SIG-M5 (cell line): ENCODE results near the gene SNX6.
A peak's percentile ranks its signal among the peaks of the same experiment; 100 is the strongest.
"Not testable (repeated sequence)": the region's sequence is repeated elsewhere in the genome, so short reads cannot be mapped to it uniquely, and the experiment has no call there.

Source experiments
- DNase-seq: peaks from one replicate; lab custom pipeline; 2025; lab: John Stamatoyannopoulos, UW

The SNX6 gene

GRCh38 chr14:34634360-34634771, 4.4 kb upstream of the SNX6 start:
- not testable (repeated sequence) for DNase-seq

- no peak for DNase-seq
These were observed 3.8 kb upstream of the SNX6 start for GRCh38 chr14:34633742-34634141.

DNA sequence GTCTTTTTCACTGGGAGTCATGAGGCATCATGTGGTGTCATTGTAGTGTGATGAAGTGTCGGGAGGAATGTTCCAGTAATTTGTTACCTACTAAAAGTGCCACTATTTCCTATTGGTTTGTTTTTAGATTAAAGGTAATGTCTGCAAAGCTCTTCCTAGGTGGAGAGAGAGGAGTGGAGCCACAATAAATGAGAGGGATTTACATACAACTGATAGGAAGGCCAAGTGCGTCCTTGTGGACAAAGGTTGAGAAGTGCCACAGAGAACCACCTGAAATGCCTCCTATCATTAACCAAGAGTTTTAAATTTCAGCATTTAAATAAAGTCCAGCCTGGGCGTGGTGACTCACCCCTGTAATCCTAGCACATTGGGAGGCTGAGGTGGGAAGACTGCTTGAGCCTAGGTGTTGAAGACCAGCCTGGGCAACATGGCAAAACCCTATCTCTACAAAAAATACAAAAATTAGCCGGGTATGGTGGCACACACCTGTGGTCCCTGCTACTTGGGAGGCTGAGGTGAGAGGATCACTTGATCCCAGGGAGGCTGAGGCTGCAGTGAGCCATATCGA, 2.5 kb upstream of the SNX6 start:
- DNase-seq = no peak

GRCh38 chr14:34629344-34629656, 648 bp downstream of the SNX6 start:
- DNase-seq = no peak

- DNase-seq = no peak
These were observed 1.2 kb downstream of the SNX6 start for GRCh38 chr14:34628681-34629135.

GRCh38 chr14:34623506-34623905, 6.4 kb downstream of the SNX6 start:
- no peak for DNase-seq

DNA sequence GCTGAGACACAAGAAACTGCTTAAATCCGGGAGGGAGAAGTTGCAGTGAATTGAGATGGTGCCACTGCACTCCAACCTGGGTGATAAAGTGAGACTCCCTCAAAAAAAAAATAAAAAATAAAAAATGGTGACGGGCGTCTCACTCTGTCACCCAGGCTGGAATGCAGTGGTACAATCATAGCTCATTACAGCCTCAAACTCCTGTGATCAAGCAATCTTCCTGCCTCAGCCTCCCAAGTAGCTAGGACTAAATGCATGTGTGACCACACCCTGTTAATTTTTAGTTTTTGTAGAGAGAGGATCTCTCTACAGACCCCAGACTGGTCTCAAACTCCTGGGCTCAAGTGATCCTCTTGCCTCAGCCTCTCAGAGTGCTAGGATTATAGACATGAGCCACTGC, 9.1 kb downstream of the SNX6 start:
- no peak for DNase-seq

- no peak for DNase-seq
These were observed 9.8 kb downstream of the SNX6 start for GRCh38 chr14:34620115-34620514.

- no peak for DNase-seq
These were observed 10.5 kb downstream of the SNX6 start for GRCh38 chr14:34619471-34619870.

DNA sequence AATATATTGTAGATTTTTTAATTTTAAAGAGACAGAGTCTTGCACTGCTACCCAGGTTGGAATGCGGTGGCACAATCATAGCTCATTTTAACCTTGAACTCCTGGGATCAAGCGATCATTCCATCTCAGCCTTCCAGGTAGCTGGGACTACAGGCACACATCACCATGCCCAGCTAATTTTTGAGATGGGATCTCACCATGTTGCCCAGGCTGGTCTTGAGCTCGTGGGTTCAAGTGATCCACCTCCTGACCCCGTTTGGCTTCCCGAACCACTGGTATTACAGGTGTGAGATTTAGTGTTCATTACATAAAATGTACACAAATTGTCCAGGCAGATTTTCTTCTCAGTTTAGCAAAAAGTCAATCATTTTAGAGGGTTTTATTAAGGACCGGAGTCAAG, 13.6 kb downstream of the SNX6 start:
- no peak for DNase-seq

DNA sequence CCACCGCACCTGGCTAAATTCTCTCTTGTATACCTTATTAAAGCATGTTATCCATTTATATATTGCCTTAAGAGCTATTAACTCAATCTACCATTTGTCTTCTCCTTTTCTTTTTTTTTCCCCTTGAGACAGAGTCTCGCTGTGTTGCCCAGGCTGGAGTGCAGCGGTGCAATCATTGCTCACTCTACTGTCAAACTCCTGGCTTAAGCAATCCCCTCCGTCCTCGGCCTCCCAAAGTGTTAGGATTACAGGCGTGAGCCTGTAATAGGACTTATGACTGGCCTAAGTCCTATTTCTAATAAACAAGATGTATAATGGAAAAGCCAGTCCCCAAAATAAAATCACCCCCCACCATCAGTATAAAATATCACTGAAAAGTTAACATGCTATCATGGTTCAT, 14.4 kb downstream of the SNX6 start:
- no peak for DNase-seq

- no peak for DNase-seq
These were observed 15.3 kb downstream of the SNX6 start for GRCh38 chr14:34614638-34615037.

GRCh38 chr14:34610101-34610500, 19.8 kb downstream of the SNX6 start:
- no peak for DNase-seq

- DNase-seq = no peak
These were observed 24.5 kb downstream of the SNX6 start for GRCh38 chr14:34605461-34605860.

- DNase-seq = peak; percentile 2
These were observed 25.0 kb downstream of the SNX6 start for GRCh38 chr14:34604995-34605394.

DNA sequence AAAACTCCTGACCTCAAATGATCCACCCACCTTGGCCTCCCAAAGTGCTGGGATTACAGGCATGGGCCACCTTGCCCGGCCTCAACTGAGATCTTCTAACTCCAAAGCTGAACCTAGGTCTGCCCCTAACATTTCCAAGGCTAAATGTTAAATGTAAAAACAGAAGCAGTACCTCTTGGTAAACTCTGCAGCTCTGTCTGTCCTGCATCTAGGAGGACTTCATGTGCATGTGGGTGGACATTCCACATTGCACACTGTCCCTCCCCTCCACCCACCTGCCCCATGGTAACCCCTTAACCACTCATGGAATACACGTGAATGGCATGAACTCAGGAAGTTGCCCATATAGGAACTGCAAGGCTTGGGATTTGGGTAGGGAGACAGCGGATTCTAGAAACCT, 33.1 kb downstream of the SNX6 start:
- no peak for DNase-seq

GRCh38 chr14:34593740-34594375, 36.1 kb downstream of the SNX6 start:
- no peak for DNase-seq

- DNase-seq = no peak
These were observed 37.3 kb downstream of the SNX6 start for GRCh38 chr14:34592623-34593022.

- no peak for DNase-seq
These were observed 46.4 kb downstream of the SNX6 start for GRCh38 chr14:34583525-34583924.

DNA sequence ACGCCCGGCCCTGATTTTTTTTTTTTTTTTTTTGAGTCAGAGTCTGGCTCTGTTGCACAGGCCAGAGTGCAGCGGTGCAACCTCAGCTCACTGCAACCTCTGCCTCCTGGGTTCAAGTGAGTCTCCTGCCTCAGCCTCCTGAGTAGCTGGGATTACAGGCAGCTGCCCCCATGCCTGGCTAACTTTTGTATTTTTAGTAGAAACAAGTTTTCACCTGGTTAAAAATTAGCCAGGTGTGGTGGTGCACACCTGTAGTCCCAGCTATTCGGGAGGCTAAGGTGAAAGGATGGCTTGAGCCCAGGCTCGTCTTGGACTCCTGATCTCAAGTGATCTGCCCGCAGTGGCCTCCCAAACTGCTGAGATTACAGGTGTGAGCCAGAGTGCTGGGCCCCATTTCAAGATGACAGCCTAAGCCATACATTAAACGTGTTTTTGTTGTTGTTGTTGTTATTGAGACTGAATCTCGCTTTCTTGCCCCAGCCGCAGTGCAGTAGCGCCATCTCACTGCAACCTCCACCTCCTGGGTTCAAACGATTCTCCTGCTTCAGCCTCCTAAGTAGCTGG, 47.7 kb downstream of the SNX6 start:
- DNase-seq = no peak

DNA sequence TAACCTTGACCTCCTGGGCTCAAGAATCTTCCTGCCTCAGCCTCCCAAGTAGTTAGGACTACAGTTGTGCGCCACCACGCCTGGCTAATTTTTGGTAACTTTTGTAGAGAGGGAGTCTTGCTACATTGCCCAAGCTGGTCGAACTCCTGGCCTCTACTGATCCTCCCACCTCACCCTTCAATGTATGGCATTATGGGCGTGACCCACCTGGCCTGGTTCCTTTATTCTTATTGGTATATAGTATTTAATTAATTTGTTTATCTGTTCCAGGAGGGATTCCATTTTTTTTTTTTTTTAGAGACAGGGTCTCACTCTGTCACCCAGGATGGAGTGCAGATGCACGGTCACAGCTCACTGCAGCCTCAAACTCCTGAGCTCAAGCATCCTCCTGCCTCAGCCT, 49.6 kb downstream of the SNX6 start:
- no peak for DNase-seq

DNA sequence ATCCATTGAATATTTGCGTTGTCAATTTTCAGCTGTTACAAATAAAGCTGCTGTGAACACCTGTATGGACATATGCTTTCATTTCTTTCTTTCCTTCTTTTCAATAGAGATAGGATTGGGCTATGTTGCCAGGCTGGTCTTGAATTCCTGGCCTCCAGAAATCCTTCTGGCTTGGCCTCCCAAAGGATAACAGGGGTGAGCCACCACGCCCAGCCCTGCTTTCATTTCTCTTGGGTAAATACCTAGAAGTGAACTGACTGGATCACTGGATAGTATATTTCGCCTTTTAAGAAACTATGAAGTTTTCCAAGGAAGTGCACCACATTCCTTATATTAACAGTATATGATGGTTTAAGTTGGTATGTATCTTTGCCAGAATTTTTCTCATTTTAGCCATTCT, 58.2 kb downstream of the SNX6 start:
- no peak for DNase-seq

GRCh38 chr14:34569750-34570149, 60.2 kb downstream of the SNX6 start:
- no peak for DNase-seq

DNA sequence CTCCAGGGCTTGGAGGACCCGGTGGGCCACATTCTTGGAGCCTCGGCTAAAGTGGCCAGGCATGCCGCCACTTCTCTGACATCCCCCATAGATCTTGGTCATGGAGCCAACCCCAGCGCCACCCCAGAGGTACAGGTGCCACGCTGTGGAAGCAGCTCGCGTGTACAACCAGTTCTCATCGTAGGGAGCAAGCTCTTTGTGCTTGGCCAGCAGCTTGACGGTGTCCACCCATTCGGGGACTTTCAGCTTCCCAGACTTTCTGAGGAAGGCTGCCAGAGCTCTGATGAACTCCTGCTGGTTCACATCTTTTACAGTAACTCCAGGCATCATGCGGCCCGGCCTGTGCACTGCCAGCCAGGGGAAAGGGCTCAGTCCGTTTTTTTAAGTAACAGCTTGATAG, 61.1 kb downstream of the SNX6 start:
- no peak for DNase-seq
